NB4 (cell line): ENCODE results near the gene SNRK.

Experiments
- DNase-seq: peaks from one replicate; pipeline ENCODE4 v3.0.0; 2010; ENCODE audit warnings: low read depth
- H3K4me3 ChIP-seq: one replicate; pipeline ENCODE4 v1.5.1; 2011; ENCODE audit warnings: mild to moderate bottlenecking, low read depth, low read length, moderate library complexity
- MAX ChIP-seq: IDR thresholded peaks from 2 replicates; pipeline ENCODE4 v1.6.1; 2011; ENCODE audit warnings: low read depth, low read length
- MYC ChIP-seq: IDR thresholded peaks from 2 replicates; pipeline ENCODE4 v1.6.1; 2011; ENCODE audit warnings: low read depth, low read length
- POLR2A ChIP-seq: IDR thresholded peaks from 2 replicates; pipeline ENCODE4 v1.6.1; 2011; ENCODE audit warnings: mild to moderate bottlenecking; ENCODE audit not compliant: insufficient read length; ENCODE audit errors: extremely low read depth
- TF ChIP-seq, protein P1 (sequence below): IDR thresholded peaks from one replicate; pipeline ENCODE4 v1.5.1; 2012; ENCODE audit warnings: low read depth, low read length

SNRK gene

GRCh38 chr3:43286841-43287499, 630 bp downstream of the SNRK start:
- TF ChIP-seq POLR2A (no peak), MYC (no peak), MAX (no peak)
- TF ChIP-seq, protein P1, sequence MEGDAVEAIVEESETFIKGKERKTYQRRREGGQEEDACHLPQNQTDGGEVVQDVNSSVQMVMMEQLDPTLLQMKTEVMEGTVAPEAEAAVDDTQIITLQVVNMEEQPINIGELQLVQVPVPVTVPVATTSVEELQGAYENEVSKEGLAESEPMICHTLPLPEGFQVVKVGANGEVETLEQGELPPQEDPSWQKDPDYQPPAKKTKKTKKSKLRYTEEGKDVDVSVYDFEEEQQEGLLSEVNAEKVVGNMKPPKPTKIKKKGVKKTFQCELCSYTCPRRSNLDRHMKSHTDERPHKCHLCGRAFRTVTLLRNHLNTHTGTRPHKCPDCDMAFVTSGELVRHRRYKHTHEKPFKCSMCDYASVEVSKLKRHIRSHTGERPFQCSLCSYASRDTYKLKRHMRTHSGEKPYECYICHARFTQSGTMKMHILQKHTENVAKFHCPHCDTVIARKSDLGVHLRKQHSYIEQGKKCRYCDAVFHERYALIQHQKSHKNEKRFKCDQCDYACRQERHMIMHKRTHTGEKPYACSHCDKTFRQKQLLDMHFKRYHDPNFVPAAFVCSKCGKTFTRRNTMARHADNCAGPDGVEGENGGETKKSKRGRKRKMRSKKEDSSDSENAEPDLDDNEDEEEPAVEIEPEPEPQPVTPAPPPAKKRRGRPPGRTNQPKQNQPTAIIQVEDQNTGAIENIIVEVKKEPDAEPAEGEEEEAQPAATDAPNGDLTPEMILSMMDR = no peak
- peak overlapping the region; percentile 96 for H3K4me3 ChIP-seq
- DNase-seq = peak; percentile 42

- TF ChIP-seq POLR2A = no peak
- peak; percentile 18 for DNase-seq
Measured at GRCh38 chr3:43287500-43287873, 1.1 kb downstream of the SNRK start.

GRCh38 chr3:43288366-43288765, 2.0 kb downstream of the SNRK start:
- DNase-seq = peak; percentile 51
- TF ChIP-seq POLR2A = no peak
- TF ChIP-seq MAX = no peak
- TF ChIP-seq, protein P1 = no peak
- no peak for TF ChIP-seq MYC
- H3K4me3 ChIP-seq = peak overlapping the region; percentile 96

More at GRCh38 chr3:43287500-43287873, 1.1 kb downstream of the SNRK start:
- peak overlapping the region; percentile 96 for H3K4me3 ChIP-seq

DNA sequence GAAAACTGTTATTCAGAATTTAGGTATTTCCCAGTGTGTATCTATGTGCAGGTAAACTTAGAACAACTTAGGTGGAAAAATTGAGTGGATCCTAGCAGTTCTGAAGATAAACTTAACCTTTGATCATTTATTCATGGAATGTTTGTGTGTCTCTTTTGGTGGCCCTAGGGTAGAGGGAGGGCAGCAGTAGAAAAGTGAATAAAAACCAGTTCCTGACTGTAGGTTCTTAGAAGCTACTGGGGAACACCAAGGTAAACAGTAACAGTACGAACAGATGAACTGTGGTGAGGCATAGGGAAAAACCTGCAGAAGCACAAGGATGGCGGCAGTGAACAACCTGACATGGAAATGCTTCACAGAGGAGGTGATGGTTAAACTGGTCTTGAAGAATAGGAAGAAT, 2.5 kb downstream of the SNRK start:
- DNase-seq = no peak
- TF ChIP-seq MAX (no peak), MYC (no peak), POLR2A (no peak)
- TF ChIP-seq, protein P1 = no peak
- peak overlapping the region; percentile 96 for H3K4me3 ChIP-seq

- peak; percentile 38 for DNase-seq
- no peak for TF ChIP-seq POLR2A
- TF ChIP-seq, protein P1 = no peak
- TF ChIP-seq MAX = 0 out of 2 replicates have a peak, but pooled peaks have one; percentile 29
- no peak for TF ChIP-seq MYC
- H3K4me3 ChIP-seq = peak overlapping the region; percentile 96
Measured at GRCh38 chr3:43289401-43289800, 3.1 kb downstream of the SNRK start.

GRCh38 chr3:43289841-43290470, 3.6 kb downstream of the SNRK start:
- TF ChIP-seq MAX (no peak), POLR2A (no peak), MYC (peak; percentile 9; the same call in 1 of the 2 replicates)
- DNase-seq = peak; percentile 54
- H3K4me3 ChIP-seq = peak overlapping the region; percentile 96
